Muscle of leg (tissue), 11 donors: ENCODE measurements around the gene CYP2J2. TPM values are rescaled to one million over a fixed set of nuclear protein-coding genes. Genes with fewer than 3 reads are reported as not detected.
A peak's percentile ranks its signal among the peaks of the same experiment; 100 is the strongest.

Experiments
- DNase-seq: peaks from one replicate; pipeline ENCODE4 v3.0.0; 2013
- H3K27ac ChIP-seq: one replicate; pipeline ENCODE4 v1.5.1; 2013; ENCODE audit warnings: mild to moderate bottlenecking, low read length, control low read depth
- H3K27me3 ChIP-seq: one replicate; pipeline ENCODE4 v1.6.1; 2013; ENCODE audit warnings: low read length; ENCODE audit not compliant: control insufficient read depth, insufficient read depth
- H3K36me3 ChIP-seq: one replicate; pipeline ENCODE4 v1.6.1; 2013; ENCODE audit warnings: low read length; ENCODE audit not compliant: control insufficient read depth, insufficient read depth
- H3K4me1 ChIP-seq: one replicate; pipeline ENCODE4 v1.6.1; 2013; ENCODE audit warnings: low read length; ENCODE audit not compliant: control insufficient read depth, insufficient read depth
- H3K4me3 ChIP-seq: one replicate; pipeline ENCODE4 v1.5.1; 2013; ENCODE audit warnings: low read length, control low read depth
- H3K9me3 ChIP-seq: replicated peaks from 2 replicates; pipeline ENCODE4 v1.6.1; 2013; ENCODE audit warnings: low read depth, low read length; ENCODE audit not compliant: control insufficient read depth
- WGBS: methylation state at CpG from one replicate; pipeline ENCODE4 v1.1.5; 2013; ENCODE audit warnings: missing lambda C conversion rate; ENCODE audit not compliant: insufficient coverage; 5-methylcytosine and 5-hydroxymethylcytosine counted together
- polyA plus RNA-seq, 8 donors: library from polyadenylated mRNA; unstranded; fragments of 120-200 nt; gene quantifications; one replicate each; pipeline versions ENCODE4 v1.2.1 to v1.2.3, GENCODE V29; 2013; ENCODE audit warnings: inconsistent platforms in 1 of 8, low replicate concordance in 1 of 8; ENCODE audit not compliant: insufficient read length in 8 of 8, insufficient read depth in 1 of 8
- total RNA-seq: library from RNA; stranded (reverse); fragments of 120-200 nt; gene quantifications from one replicate; pipeline ENCODE4 v1.2.4, GENCODE V29; 2013

The CYP2J2 gene
- total and polyA plus RNA-seq, 9 donors, result 32.1 to 74.1 (median 52.6) TPM

- 39% methylated on average over 7 of the region's 9 CpGs for WGBS
- Histone ChIP-seq H3K27ac (no peak overlapping the region), H3K4me3 (no peak overlapping the region), H3K9me3 (no peaks in the 10 kb centered on the region), H3K27me3 (no peaks in the 10 kb centered on the region), H3K4me1 (peaks cover 2% of the 10 kb centered on the region), H3K36me3 (peaks cover 12% of the 10 kb centered on the region)
- DNase-seq, result peak; percentile 16
Measured at GRCh38 chr1:59903141-59903754, 23.3 kb downstream of the CYP2J2 start.

GRCh38 chr1:59901770-59902388 is 24.7 kb downstream of the CYP2J2 start:
- Histone ChIP-seq H3K36me3 (peaks cover 9% of the 10 kb centered on the region), H3K27me3 (no peaks in the 10 kb centered on the region), H3K4me3 (no peak overlapping the region), H3K27ac (no peak overlapping the region), H3K9me3 (no peaks in the 10 kb centered on the region), H3K4me1 (peaks cover 5% of the 10 kb centered on the region)
- no CpG with 5 or more reads among the region's 1 CpG for WGBS
- peak; percentile 29 for DNase-seq

GRCh38 chr1:59900640-59901039 is 25.9 kb downstream of the CYP2J2 start:
- 92% methylated on average over 1 of the region's 2 CpGs for WGBS

GRCh38 chr1:59898927-59899326 is 27.6 kb downstream of the CYP2J2 start:
- Histone ChIP-seq H3K27ac (no peak overlapping the region), H3K27me3 (no peaks in the 10 kb centered on the region), H3K36me3 (peaks cover 3% of the 10 kb centered on the region), H3K4me1 (peaks cover 5% of the 10 kb centered on the region), H3K9me3 (no peaks in the 10 kb centered on the region), H3K4me3 (no peak overlapping the region)
- no peak for DNase-seq
- WGBS, result no CpG with 5 or more reads among the region's 3 CpGs

More at GRCh38 chr1:59900640-59901039, 25.9 kb downstream of the CYP2J2 start:
- H3K27me3 ChIP-seq, result no peaks in the 10 kb centered on the region
- no peak overlapping the region for H3K4me3 ChIP-seq
- no peaks in the 10 kb centered on the region for H3K9me3 ChIP-seq
- peaks cover 5% of the 10 kb centered on the region for H3K4me1 ChIP-seq
- H3K36me3 ChIP-seq, result peaks cover 9% of the 10 kb centered on the region
- DNase-seq, result no peak
- H3K27ac ChIP-seq, result no peak overlapping the region

GRCh38 chr1:59897165-59897564 is 29.4 kb downstream of the CYP2J2 start:
- H3K27ac ChIP-seq, result no peak overlapping the region
- H3K4me3 ChIP-seq, result no peak overlapping the region
- no peak for DNase-seq
- H3K36me3 ChIP-seq, result peaks cover 3% of the 10 kb centered on the region
- no peaks in the 10 kb centered on the region for H3K9me3 ChIP-seq
- no CpG with 5 or more reads among the region's 2 CpGs for WGBS
- no peaks in the 10 kb centered on the region for H3K27me3 ChIP-seq
- H3K4me1 ChIP-seq, result peaks cover 5% of the 10 kb centered on the region

- H3K9me3 ChIP-seq, result peaks cover 3% of the 10 kb centered on the region
- H3K36me3 ChIP-seq, result no peaks in the 10 kb centered on the region
- H3K27ac ChIP-seq, result no peak overlapping the region
- no peak overlapping the region for H3K4me3 ChIP-seq
- H3K27me3 ChIP-seq, result no peaks in the 10 kb centered on the region
- WGBS, result 87% methylated on average over 3 of the region's 7 CpGs
- no peak for DNase-seq
- H3K4me1 ChIP-seq, result peaks cover 1% of the 10 kb centered on the region
Measured at GRCh38 chr1:59892841-59893811, 33.4 kb downstream of the CYP2J2 start.

GRCh38 chr1:59885160-59885832 is 41.3 kb downstream of the CYP2J2 start:
- peak overlapping the region; percentile 43 for H3K27ac ChIP-seq
- H3K27me3 ChIP-seq, result no peaks in the 10 kb centered on the region
- peaks cover 12% of the 10 kb centered on the region for H3K4me1 ChIP-seq
- 64% methylated on average over 2 of the region's 3 CpGs for WGBS
- no peak overlapping the region for H3K4me3 ChIP-seq
- H3K9me3 ChIP-seq, result peaks cover 3% of the 10 kb centered on the region
- DNase-seq, result peak; percentile 16
- no peaks in the 10 kb centered on the region for H3K36me3 ChIP-seq

- 78% methylated on average over 1 of the region's 2 CpGs for WGBS
- Histone ChIP-seq H3K36me3 (no peaks in the 10 kb centered on the region), H3K27me3 (no peaks in the 10 kb centered on the region), H3K9me3 (peaks cover 10% of the 10 kb centered on the region), H3K4me3 (no peak overlapping the region), H3K27ac (no peak overlapping the region), H3K4me1 (peaks cover 5% of the 10 kb centered on the region)
- no peak for DNase-seq
Measured at GRCh38 chr1:59880735-59881134, 45.8 kb downstream of the CYP2J2 start.

- H3K36me3 ChIP-seq, result no peaks in the 10 kb centered on the region
- H3K27me3 ChIP-seq, result no peaks in the 10 kb centered on the region
- DNase-seq, result no peak
- H3K27ac ChIP-seq, result no peak overlapping the region
- 67% methylated on average over 2 of the region's 3 CpGs for WGBS
- H3K9me3 ChIP-seq, result peaks cover 10% of the 10 kb centered on the region
- H3K4me3 ChIP-seq, result no peak overlapping the region
- no peaks in the 10 kb centered on the region for H3K4me1 ChIP-seq
Measured at GRCh38 chr1:59879996-59880505, 46.5 kb downstream of the CYP2J2 start.
